ENCODE results near the gene C3orf85.

Gene C3orf85

GRCh38 chr3:109154979-109155378, 18.5 kb downstream of the C3orf85 start:
- DNase-seq: no peak

- DNase-seq: no peak
Measured at GRCh38 chr3:109155828-109156227, 19.3 kb downstream of the C3orf85 start.

GRCh38 chr3:109161487-109162123, 25.1 kb downstream of the C3orf85 start:
- no peak for DNase-seq

GRCh38 chr3:109165905-109166304, 29.4 kb downstream of the C3orf85 start:
- DNase-seq: no peak

- DNase-seq: no peak
Measured at GRCh38 chr3:109171479-109171878, 35.0 kb downstream of the C3orf85 start.

- DNase-seq: no peak
Measured at GRCh38 chr3:109175411-109175810, 38.9 kb downstream of the C3orf85 start.

GRCh38 chr3:109176726-109177125, 40.2 kb downstream of the C3orf85 start:
- no peak for DNase-seq

GRCh38 chr3:109177908-109178307, 41.4 kb downstream of the C3orf85 start:
- no peak for DNase-seq

- no peak for DNase-seq
Measured at GRCh38 chr3:109178708-109179107, 42.2 kb downstream of the C3orf85 start.

- no peak for DNase-seq
Measured at GRCh38 chr3:109184726-109185125, 48.2 kb downstream of the C3orf85 start.

GRCh38 chr3:109187390-109187789, 50.9 kb downstream of the C3orf85 start:
- no peak for DNase-seq

- no peak for DNase-seq
Measured at GRCh38 chr3:109188741-109189140, 52.2 kb downstream of the C3orf85 start.

GRCh38 chr3:109191421-109191820, 54.9 kb downstream of the C3orf85 start:
- no peak for DNase-seq

GRCh38 chr3:109195815-109196214, 59.3 kb downstream of the C3orf85 start:
- DNase-seq: no peak

Data from NCI-H526 treated with DMSO at 0.1 percent for 48 hours (cell line).